Keratinocyte (primary cell): ENCODE measurements around the gene RHEX. TPM values are rescaled to one million over a fixed set of nuclear protein-coding genes. Genes with fewer than 3 reads are reported as not detected.

ENCODE experiments used
- DNase-seq: peaks from one replicate; pipeline ENCODE4 v3.0.0-alpha.2; 2011; ENCODE audit warnings: low read depth, missing footprints, low spot score
- FAIRE-seq: peaks from 2 replicates; lab custom pipeline; 2011; peaks lifted over from hg19 to GRCh38; lab: Jason Lieb, UNC
- H2AFZ ChIP-seq: 2 replicates; pipeline ENCODE4 v1.6.0; 2012; ENCODE audit warnings: low read length, control low read depth, inconsistent platforms; ENCODE audit not compliant: control insufficient read depth
- H3K27ac ChIP-seq: 2 replicates; pipeline ENCODE4 v1.5.1; 2011; ENCODE audit warnings: low read length; ENCODE audit not compliant: control insufficient read depth, insufficient read depth
- H3K27me3 ChIP-seq: 3 replicates; pipeline ENCODE4 v1.6.0; 2011; ENCODE audit warnings: low read length; ENCODE audit not compliant: control insufficient read depth, insufficient read depth; ENCODE audit errors: extremely low read depth
- H3K36me3 ChIP-seq, 2 experiments: 2 replicates in 1 of 2; 3 replicates in 1 of 2; pipeline ENCODE4 v1.5.1; 2011; ENCODE audit warnings: low read length in 2 of 2, mild to moderate bottlenecking in 1 of 2; ENCODE audit not compliant: control insufficient read depth in 2 of 2, insufficient read depth in 2 of 2; ENCODE audit errors: extremely low read depth in 1 of 2
- H3K4me1 ChIP-seq: 3 replicates; pipeline ENCODE4 v1.5.1; 2011; ENCODE audit warnings: low read length; ENCODE audit not compliant: control insufficient read depth, insufficient read depth; ENCODE audit errors: extremely low read depth
- H3K4me2 ChIP-seq: 3 replicates; pipeline ENCODE4 v1.6.0; 2011; ENCODE audit warnings: low read depth, low read length; ENCODE audit not compliant: control insufficient read depth, insufficient read depth; ENCODE audit errors: extremely low read depth
- H3K4me3 ChIP-seq, 3 experiments: fragments of 200-600 bp in 1 of 3; sonication (generic) in 1 of 3; 2 replicates in 2 of 3; 3 replicates in 1 of 3; pipeline ENCODE4 v1.5.1; 2011 to 2016; ENCODE audit warnings: low read length in 3 of 3, mild to moderate bottlenecking in 3 of 3, control low read depth in 2 of 3, inconsistent platforms in 1 of 3, low read depth in 1 of 3, mixed read lengths in 1 of 3, mixed run types in 1 of 3, moderate library complexity in 1 of 3; ENCODE audit not compliant: control insufficient read depth in 2 of 3, insufficient read depth in 2 of 3; ENCODE audit errors: extremely low read depth in 1 of 3
- H3K79me2 ChIP-seq: 2 replicates; pipeline ENCODE4 v1.6.0; 2012; ENCODE audit warnings: low read length; ENCODE audit not compliant: control insufficient read depth, insufficient read depth
- H3K9ac ChIP-seq: 3 replicates; pipeline ENCODE4 v1.6.0; 2011; ENCODE audit warnings: low read length; ENCODE audit not compliant: control insufficient read depth, insufficient read depth; ENCODE audit errors: extremely low read depth
- H3K9me1 ChIP-seq: 3 replicates; pipeline ENCODE4 v1.6.0; 2011; ENCODE audit warnings: low read length; ENCODE audit not compliant: control insufficient read depth, insufficient read depth; ENCODE audit errors: extremely low read depth
- H3K9me3 ChIP-seq: 2 replicates; pipeline ENCODE4 v1.5.1; 2012; ENCODE audit warnings: low read depth, low read length; ENCODE audit not compliant: control insufficient read depth
- H4K20me1 ChIP-seq: 3 replicates; pipeline ENCODE4 v1.6.0; 2011; ENCODE audit warnings: low read length; ENCODE audit not compliant: control insufficient read depth, insufficient read depth; ENCODE audit errors: extremely low read depth
- CTCF ChIP-seq, 3 experiments: IDR thresholded peaks in 1 of 3; conservative IDR thresholded peaks in 1 of 3; optimal IDR thresholded peaks in 1 of 3; 2 replicates in 2 of 3; 3 replicates in 1 of 3; pipeline versions ENCODE3 to v1.5.1; 2011; ENCODE audit warnings: low read length in 3 of 3, mild to moderate bottlenecking in 3 of 3, moderate library complexity in 2 of 3, control low read depth in 1 of 3, inconsistent platforms in 1 of 3; ENCODE audit not compliant: insufficient read depth in 2 of 3; ENCODE audit errors: extremely low read depth in 1 of 3
- EZH2 ChIP-seq: IDR thresholded peaks from one replicate; pipeline ENCODE4 v1.6.1; 2012; ENCODE audit warnings: inconsistent platforms, mild to moderate bottlenecking, low read length, moderate library complexity
- dilution Hi-C: fragments of 300-500 bp; cut with MboI; formaldehyde crosslinking; loops from one replicate; pipeline ENCODE4 v1.7.0; 2020; ENCODE audit warnings: low sequenced_read_pairs; ENCODE audit not compliant: extremely low pct_ligation_motif_present
- polyA plus RNA-seq, 5 experiments: library from polyadenylated mRNA; depleted of rRNA in 3 of 5; stranded (reverse) in 3 of 5; stranded (forward) in 1 of 5; unstranded in 1 of 5; fragments of >200 nt; gene quantifications; 1 replicate in 1 of 5; 2 replicates in 3 of 5; 3 replicates in 1 of 5; pipeline versions ENCODE4 v1.2.1 to v1.2.3, GENCODE V29; 2011 to 2012; ENCODE audit warnings: missing spikeins in 2 of 5, low read depth in 1 of 5, low replicate concordance in 1 of 5

The RHEX gene
- polyA plus RNA-seq, 1 donor (not counting 4 experiments of a cell fraction or from before 2014, with no cell fraction given), result not detected

GRCh38 chr1:206030714-206031113, 22.3 kb upstream of the RHEX start:
- DNase-seq (peak; percentile 76), FAIRE-seq (peak; percentile 95)
- dilution Hi-C loops, result no loop called here
- Histone ChIP-seq H3K36me3 (no peaks in the 10 kb centered on the region), H3K9me3 (no peaks in the 10 kb centered on the region), H3K27me3 (no peaks in the 10 kb centered on the region), H3K9ac (no peak overlapping the region), H3K79me2 (no peaks in the 10 kb centered on the region), H3K4me3 (no peak overlapping the region), H3K4me2 (no peak overlapping the region), H3K9me1 (no peaks in the 10 kb centered on the region), H2AFZ (no peak overlapping the region), H4K20me1 (no peaks in the 10 kb centered on the region), H3K4me1 (peaks cover 21% of the 10 kb centered on the region), H3K27ac (no peak overlapping the region)
- peak; percentile 90 to 98 (median 97) for TF ChIP-seq CTCF (optimal IDR thresholded peaks at IDR 0.05 in 1 of 3, IDR thresholded peaks at IDR 0.05 in 1 of 3, conservative IDR thresholded peaks at IDR 0.05 in 1 of 3; ENCODE audit: extremely low read depth in 1 of 3, insufficient read depth in 2 of 3, low read length in 3 of 3)
- no peak for TF ChIP-seq EZH2

GRCh38 chr1:206032380-206033140, 20.4 kb upstream of the RHEX start:
- dilution Hi-C loops, result no loop called here
- Histone ChIP-seq H3K9me3 (no peaks in the 10 kb centered on the region), H3K9me1 (no peaks in the 10 kb centered on the region), H4K20me1 (no peaks in the 10 kb centered on the region), H3K4me1 (peaks cover 21% of the 10 kb centered on the region), H3K27me3 (no peaks in the 10 kb centered on the region), H3K36me3 (no peaks in the 10 kb centered on the region), H3K9ac (no peak overlapping the region), H3K4me3 (no peak overlapping the region), H3K4me2 (no peak overlapping the region), H2AFZ (no peak overlapping the region), H3K79me2 (no peaks in the 10 kb centered on the region), H3K27ac (no peak overlapping the region)
- TF ChIP-seq EZH2 (no peak), CTCF (optimal IDR thresholded peaks at IDR 0.05 in 1 of 3, IDR thresholded peaks at IDR 0.05 in 1 of 3, conservative IDR thresholded peaks at IDR 0.05 in 1 of 3; ENCODE audit: extremely low read depth in 1 of 3, insufficient read depth in 2 of 3, low read length in 3 of 3) (no peak)
- no peak for DNase-seq
- no peak for FAIRE-seq
